Gastrocnemius medialis (tissue), 4 donors: ENCODE results near the gene KAT8.
"Not testable (repeated sequence)": the region's sequence is repeated elsewhere in the genome, so short reads cannot be mapped to it uniquely, and the experiment has no call there.

ENCODE experiments used
- CTCF ChIP-seq, 5 experiments: fragments of 450-650 bp in 3 of 5; fragments of 200-600 bp in 2 of 5; sonication (generic) in 2 of 5; IDR thresholded peaks in 4 of 5; conservative IDR thresholded peaks in 1 of 5; 1 replicate in 4 of 5; 2 replicates in 1 of 5; pipeline ENCODE4 v1.5.1; 2016 to 2019; ENCODE audit warnings: antibody characterized with exemption in 5 of 5, mild to moderate bottlenecking in 3 of 5, moderate library complexity in 3 of 5
- POLR2A ChIP-seq, 2 donors: fragments of 450-650 bp; IDR thresholded peaks; one replicate each; pipeline ENCODE4 v1.6.1; 2017; ENCODE audit warnings: antibody characterized with exemption in 2 of 2, mild to moderate bottlenecking in 2 of 2, moderate library complexity in 2 of 2

DNA sequence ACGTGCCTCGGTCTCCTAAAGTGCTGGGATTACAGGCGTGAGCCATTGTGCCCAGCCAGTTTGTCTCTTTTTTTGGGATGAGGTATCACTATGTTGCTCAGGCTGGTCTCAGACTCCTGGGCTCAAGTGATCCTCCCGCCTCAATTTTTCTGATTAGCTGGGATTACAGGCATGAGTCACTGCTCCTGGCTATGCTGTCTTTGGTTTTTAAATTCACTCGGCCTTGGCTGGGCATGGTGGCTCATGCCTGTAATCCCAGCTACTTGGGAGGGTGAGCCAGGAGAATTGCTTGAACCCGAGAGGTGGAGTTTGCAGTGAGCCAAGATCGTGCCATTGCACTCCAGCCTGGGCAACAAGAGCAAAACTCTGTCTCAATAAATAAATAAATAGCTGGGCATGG is 27.0 kb downstream of the KAT8 start:
- TF ChIP-seq CTCF (IDR thresholded peaks at IDR 0.05 in 4 of 5, conservative IDR thresholded peaks at IDR 0.05 in 1 of 5); POLR2A (IDR thresholded peaks at IDR 0.05): not testable (repeated sequence)
